ENCODE results near the gene TOB1. TPM values are rescaled to one million over a fixed set of nuclear protein-coding genes. Genes with fewer than 3 reads are reported as not detected.

The TOB1 gene
- total RNA-seq, 1 donor from 2014 or later = 4.6 TPM

- DNase-seq (ENCODE audit: low read depth) = no peak
- TF ChIP-seq CTCF (conservative IDR thresholded peaks at IDR 0.05; ENCODE audit: low read depth, low read length) = no peak
- H3K4me3 ChIP-seq (ENCODE audit: low read depth, low read length) = no peak overlapping the region
Observed at GRCh38 chr17:50840311-50840851, 25.8 kb downstream of the TOB1 start.

GRCh38 chr17:50839591-50840310 lies 26.4 kb downstream of the TOB1 start:
- no peak overlapping the region for H3K4me3 ChIP-seq (ENCODE audit: low read depth, low read length)
- no peak for TF ChIP-seq CTCF (conservative IDR thresholded peaks at IDR 0.05; ENCODE audit: low read depth, low read length)
- no peak for DNase-seq (ENCODE audit: low read depth)

DNA sequence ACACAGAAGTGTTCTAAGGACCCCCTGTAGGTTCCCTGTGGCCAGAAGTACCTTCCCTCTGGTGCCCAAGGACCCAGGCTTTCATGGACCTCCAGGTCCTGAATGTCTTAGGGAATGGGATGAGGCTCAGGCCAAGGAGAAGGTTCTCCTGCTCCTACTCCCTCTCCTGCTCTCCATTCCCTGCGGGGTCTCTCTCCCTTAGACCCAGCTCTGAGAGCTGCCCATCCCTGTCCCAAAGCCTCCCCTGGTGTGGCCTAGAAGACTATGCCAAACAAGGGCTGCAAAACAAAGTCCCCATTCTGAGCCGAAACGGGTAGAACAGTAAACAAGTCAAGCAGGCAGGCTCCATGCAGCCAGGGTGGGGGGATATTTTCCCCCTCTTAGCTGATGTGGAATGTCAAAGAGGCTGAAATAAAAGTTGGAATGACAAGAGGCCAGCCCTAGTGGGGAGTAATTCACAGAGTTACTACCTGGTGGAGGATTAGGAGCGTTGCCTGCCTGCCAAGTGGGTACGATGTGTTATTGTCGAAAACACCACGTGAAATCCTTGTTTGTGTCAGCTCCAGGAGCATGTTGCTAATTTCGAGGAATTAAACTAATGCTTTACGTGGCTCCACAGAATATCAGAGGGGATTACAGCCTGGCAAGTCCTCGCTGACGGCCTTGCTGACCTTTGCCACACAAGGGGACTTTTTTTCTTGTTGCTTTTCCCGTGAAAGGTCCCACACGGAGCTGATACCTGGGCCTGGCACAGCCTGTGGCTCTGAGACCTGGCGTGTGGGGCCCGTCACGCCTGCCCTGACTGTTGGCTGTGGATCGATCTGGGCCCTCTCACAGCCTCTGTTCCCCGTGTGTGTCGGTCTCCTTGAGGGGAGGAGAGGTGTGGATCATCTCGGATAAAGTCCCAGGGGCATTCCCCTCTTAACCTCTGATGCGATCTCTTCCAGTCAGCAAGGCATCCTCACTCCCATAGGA lies 27.9 kb downstream of the TOB1 start:
- no peak for DNase-seq (ENCODE audit: low read depth)
- no peak for TF ChIP-seq CTCF (conservative IDR thresholded peaks at IDR 0.05; ENCODE audit: low read depth, low read length)
- H3K4me3 ChIP-seq (ENCODE audit: low read depth, low read length) = no peak overlapping the region

DNA sequence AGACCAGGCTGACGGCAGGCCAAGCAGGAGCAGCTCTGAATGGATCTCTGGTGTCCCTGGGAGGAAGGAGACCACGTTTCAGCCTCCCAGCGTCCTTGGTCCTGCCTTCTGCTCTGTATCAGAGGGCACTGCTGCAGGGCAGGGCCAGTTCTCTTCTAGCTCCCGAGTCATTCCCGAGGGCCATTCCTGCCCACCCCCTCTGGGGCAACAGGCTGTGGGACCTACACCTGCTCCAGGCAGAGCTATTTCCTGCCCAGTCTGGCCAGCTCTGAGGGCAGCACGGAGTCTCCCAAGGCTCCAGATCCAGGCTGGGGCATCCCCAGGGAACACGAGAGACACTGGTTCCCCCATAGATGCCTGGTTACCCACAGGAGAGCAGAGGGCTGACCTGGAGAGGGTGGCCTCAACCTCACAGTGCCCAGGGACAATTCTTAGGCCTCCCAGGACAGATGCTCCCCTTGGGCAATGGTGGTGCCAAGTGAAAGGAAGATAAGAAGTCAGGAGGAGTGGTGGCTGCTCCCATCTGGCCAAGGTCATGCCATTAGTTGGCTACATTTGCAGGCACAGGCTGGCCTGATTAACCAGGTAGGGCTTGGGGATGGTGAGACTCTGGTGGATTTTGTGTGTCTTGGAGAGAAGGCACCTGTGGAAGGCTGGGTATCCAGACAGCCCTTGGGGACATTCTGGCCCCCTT lies 28.7 kb downstream of the TOB1 start:
- DNase-seq (ENCODE audit: low read depth) = no peak
- no peak overlapping the region for H3K4me3 ChIP-seq (ENCODE audit: low read depth, low read length)
- TF ChIP-seq CTCF (conservative IDR thresholded peaks at IDR 0.05; ENCODE audit: low read depth, low read length) = no peak

- no peak for TF ChIP-seq CTCF (conservative IDR thresholded peaks at IDR 0.05; ENCODE audit: low read depth, low read length)
Observed at GRCh38 chr17:50836826-50837225, 29.3 kb downstream of the TOB1 start.

GRCh38 chr17:50835301-50836234 lies 30.6 kb downstream of the TOB1 start, which contains the start of gene WFIKKN2:
Gene WFIKKN2, plus strand, starts transcription at chr17:50835586. Its CDS starts 352 bp downstream, at chr17:50835938.
- no peak for TF ChIP-seq CTCF (conservative IDR thresholded peaks at IDR 0.05; ENCODE audit: low read depth, low read length)

More at GRCh38 chr17:50836826-50837225, 29.3 kb downstream of the TOB1 start:
- no peak for DNase-seq (ENCODE audit: low read depth)
- no peak overlapping the region for H3K4me3 ChIP-seq (ENCODE audit: low read depth, low read length)

More at GRCh38 chr17:50835301-50836234, 30.6 kb downstream of the TOB1 start, which contains the start of gene WFIKKN2:
- H3K4me3 ChIP-seq (ENCODE audit: low read depth, low read length) = peak within 1 kb of the TSS; percentile 43
- DNase-seq (ENCODE audit: low read depth) = no peak
